22Rv1 (cell line): ENCODE measurements around the gene DRD4.
"Not testable (repeated sequence)": the region's sequence is repeated elsewhere in the genome, so short reads cannot be mapped to it uniquely, and the experiment has no call there.

Experiments used
- CTCF ChIP-seq: fragments of 450-650 bp; IDR thresholded peaks from 2 replicates; pipeline ENCODE4 v1.5.1; 2017; ENCODE audit warnings: mild to moderate bottlenecking
- ZFX ChIP-seq: fragments of 450-650 bp; IDR thresholded peaks from 2 replicates; pipeline ENCODE4 v1.6.1; 2017; ENCODE audit warnings: antibody characterized with exemption, borderline replicate concordance

- not testable (repeated sequence) for TF ChIP-seq CTCF, ZFX
These were observed 53.2 kb downstream of the DRD4 start for GRCh38 chr11:690244-690643.
